Frontal cortex (tissue), 4 donors: ENCODE results near the gene ZFHX3. TPM values are rescaled to one million over a fixed set of nuclear protein-coding genes. Genes with fewer than 3 reads are reported as not detected.

Experiments
- DNase-seq, 2 donors: peaks; one replicate each; pipeline ENCODE4 v3.0.0; 2012; ENCODE audit warnings: low spot score in 2 of 2
- FAIRE-seq: peaks from 2 replicates; lab custom pipeline; 2012; peaks lifted over from hg19 to GRCh38; lab: Jason Lieb, UNC
- total RNA-seq: library from RNA; depleted of rRNA; stranded (reverse); fragments of >200 nt; gene quantifications from one replicate; pipeline ENCODE4 v1.2.3, GENCODE V29; 2014
- donor health status: control.
- donor health status: control.
- donor health status: control.

ZFHX3 gene
- total RNA-seq, 1 donor from 2014 or later, result 4.9 TPM

DNA sequence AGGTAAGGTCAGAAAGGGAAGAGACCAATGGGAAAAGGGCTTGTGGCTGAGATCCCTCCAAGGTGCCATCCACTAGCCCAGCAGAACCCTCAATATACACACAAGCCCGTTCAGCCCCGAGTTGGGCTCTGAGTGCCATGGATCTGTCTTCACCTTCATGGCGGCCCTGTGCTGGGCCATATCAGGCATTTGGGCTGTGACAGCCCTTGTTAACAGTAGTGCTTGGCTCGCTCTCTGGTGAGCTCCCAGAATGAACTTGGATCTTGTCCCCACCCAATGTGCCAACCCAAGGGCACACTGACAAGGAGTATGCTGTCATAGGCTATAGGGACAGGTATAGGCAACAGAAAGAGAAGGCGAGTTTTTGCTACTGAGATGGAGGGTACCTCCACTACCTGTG is 182.7 kb downstream of the ZFHX3 start:
- DNase-seq (no peak), FAIRE-seq (no peak)

DNA sequence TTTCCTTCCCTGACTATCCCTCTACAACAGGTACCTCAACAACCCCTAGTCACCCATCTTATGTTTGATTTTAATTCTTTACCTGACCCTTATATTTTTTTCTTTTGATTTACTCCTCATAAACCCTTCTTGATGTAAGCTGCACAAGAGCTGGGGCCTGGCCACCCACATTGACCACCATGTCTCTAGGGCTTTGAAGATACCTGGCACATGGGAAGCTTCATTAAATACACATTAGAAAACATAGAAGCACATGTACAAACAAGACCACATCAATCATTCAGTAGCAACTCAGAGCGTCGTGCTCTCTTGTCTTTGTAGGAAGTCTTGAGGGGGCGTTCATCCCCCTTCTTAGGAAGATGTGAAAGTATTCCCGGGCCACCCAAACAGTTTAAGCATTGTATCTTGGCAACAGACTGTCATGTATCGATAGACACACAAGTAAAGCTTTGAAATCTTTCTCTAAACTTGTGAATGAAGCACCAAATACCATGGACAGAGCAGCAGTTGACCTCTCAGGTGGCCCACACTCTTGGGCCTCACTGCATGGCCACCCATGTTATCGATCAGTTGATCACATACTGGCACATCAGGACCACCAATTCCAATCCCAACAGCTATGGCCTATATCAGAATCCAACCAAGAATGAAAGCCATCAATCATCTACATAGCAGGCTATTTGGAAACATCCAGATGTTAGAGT is 183.6 kb downstream of the ZFHX3 start:
- DNase-seq (no peak), FAIRE-seq (no peak)

DNA sequence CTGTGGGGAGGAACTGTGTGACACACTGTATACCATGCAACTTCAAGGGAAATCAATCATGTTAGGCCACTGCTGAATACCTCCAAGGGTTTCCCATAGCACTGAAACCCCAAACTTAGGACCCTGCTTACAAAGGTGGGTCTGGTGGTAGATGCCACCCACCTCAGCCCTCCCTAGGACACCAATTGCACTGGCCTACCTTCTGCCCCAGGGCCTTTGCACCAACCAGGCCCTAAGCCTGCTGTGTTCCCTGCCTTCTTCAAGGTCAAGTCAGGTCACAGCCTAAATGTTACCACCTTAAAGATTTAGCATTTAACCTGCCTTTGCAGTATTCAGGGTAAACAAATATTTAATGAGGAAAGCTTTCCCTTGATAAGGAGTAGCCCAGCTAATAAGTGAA is 185.8 kb downstream of the ZFHX3 start:
- DNase-seq, result no peak
- FAIRE-seq, result no peak

DNA sequence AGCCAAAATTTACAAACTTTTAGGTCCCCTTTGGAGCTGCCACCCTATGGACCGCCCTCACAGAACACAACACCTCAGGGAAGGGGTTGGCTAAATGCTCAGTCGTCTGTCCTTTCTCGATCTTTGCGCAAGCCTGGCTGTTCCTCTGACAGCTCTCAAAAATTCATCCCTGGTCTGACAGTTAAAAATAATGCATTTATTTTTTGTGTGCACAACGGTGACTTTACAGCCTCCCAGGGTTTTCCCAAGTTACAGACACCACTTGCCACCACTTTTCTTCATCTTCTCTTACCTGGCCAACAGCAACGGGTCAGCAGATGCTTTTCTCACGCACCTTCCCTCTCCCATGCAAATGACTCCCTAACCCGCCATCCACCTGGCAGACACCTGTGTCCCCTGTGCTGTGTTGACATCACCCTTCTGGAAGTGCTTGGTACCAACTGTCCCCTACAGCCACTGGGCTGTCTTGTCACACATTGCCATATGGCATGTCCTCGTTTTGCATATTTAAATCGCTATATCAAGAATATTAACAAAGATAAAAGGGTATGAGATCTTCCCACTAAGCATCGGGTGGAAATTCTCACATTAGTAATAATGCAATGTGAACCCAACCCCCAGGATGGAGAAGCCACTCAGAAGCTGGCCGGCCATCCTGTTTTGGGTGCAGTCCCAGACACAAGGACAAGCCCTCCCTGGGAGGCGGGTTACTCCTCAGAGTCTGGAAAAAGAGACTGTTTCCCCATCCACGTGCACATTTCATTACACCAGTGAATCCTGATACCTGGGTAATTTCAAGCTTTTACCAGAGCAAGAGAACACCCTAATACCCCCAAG is 187.0 kb downstream of the ZFHX3 start:
- DNase-seq, result no peak
- no peak for FAIRE-seq

GRCh38 chr16:72859581-72859980 is 188.3 kb downstream of the ZFHX3 start:
- FAIRE-seq, result no peak
- no peak for DNase-seq

DNA sequence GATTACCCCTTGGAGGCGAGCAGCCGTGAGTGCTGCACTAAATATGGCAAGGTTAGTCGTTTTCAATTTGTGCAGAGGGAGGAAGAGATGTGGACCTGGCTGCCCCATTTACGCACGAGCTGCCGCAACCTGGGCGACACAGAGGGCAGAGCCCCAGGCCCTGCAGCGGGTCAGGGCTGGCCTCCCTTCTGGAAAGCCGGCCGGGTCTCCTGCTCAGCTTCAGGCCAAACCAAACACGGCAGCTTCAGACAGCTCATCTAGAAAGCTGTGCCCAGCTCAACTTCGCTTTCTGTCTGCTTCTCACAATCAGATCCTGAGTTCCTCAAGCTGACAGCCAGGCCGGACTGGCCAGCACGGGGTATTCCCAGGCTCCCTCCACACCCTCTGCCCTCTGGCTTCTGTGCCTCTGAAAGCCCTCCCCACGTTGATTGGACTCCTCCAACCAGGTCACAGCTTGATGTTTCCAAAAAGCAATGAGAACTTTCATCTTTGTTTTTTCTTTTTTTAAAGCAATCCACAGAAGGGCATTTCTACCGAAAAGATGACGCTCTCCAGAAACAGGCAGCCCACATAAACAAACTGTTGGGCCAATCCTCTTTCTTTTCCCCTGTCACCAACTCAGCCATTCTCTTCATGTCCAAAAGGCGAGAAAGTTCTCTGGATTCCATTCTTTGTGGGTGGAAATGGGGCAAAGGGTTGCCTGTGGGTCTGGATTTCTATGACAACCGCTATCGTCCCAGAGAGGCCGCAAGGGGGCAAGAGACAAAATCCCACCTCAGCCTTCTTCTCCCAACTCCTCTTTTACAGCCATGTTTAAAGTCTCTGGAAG is 189.0 kb downstream of the ZFHX3 start:
- DNase-seq, result no peak
- FAIRE-seq, result no peak

DNA sequence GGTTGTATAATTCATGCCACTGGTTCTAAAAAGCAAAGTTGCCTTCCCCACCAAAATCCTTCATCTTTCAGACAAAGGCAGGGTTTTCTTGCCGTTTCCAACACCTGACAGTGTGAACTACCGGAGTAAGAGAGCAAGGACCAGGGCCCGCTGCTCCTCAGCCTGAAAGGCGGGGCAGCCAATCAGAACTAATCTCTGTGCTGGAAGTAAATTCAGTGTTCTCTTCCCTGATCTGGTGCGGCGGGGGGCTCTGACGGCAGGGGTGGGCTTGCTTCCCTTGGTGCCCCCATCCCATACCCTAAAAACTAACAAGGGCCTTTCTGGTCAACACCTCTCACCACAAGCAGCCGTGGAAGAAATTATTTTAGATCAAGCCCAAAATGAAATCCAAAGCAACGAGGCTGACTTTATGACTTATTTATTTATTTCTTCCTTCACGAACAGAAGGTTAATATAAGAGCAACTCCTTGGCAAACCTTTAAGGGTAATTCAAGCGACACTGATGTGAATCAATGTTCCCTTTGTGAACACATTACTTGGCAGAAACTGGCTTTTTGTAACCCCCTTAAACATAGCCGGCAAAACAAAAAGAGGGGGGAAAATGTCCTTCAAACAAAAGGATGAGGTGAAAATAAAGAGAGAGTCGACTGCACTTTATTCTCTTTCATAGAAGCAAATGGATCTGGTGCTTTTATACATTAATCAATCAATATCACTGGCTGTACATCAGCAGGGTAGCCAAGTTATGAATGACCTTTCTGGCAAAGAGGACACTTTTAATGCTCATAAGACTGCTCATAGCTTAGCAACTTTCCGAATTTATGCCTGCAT is 189.9 kb downstream of the ZFHX3 start:
- no peak for FAIRE-seq
- no peak for DNase-seq

DNA sequence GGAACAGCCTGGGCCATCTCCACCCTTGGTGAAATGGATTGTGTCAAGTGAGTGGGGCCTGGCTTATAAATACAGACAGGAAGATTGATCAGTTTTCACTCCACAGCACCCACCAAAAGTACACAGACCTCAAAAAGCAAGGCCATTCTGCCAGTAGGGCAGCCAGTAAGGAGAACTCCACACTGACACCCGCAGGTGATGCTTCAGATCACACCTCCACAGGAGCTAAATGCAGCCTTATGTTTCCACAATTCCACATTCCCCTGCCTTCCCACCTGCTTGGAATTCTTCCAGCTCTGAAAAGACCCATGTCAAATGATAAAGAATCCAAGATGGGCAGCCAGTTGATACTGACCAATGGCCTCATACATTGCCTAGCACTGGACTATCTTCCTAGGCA is 191.1 kb downstream of the ZFHX3 start:
- DNase-seq (no peak), FAIRE-seq (no peak)

- FAIRE-seq, result no peak
- DNase-seq, result no peak
These were observed 193.5 kb downstream of the ZFHX3 start for GRCh38 chr16:72854267-72854959.

DNA sequence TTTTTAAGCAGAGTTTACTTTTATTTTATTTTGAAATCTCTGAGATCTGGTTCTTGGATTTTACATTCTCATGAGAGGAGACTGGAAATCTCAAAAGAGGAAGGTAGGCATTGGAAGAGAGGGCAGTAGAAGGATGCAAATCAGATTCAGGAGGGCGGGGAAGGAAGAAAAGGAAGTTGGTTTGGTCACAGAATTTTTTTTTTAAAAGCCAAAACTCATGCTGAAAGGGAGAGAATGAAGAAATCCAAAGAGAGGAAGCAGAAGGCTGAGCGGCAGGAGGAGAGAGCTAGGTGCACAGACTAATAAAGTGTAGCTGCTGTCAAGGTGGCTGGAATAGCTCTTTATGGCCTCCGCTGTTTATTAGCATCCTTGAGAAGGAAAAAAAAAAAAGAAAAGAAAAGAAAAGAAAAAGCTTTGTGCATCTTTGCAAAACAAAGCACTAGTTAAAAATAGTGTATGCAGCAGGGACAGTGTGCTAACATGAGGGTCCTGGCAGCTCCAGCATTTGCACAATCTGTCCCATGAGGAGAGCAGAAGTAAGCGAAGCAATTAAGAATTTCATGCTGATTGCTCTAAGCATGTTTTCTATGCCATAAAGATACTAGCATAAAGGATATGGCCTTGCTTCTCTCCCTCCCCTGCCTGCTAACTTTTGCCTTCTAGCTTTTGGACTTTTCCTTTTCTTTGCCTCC is 194.2 kb downstream of the ZFHX3 start:
- no peak for FAIRE-seq

DNA sequence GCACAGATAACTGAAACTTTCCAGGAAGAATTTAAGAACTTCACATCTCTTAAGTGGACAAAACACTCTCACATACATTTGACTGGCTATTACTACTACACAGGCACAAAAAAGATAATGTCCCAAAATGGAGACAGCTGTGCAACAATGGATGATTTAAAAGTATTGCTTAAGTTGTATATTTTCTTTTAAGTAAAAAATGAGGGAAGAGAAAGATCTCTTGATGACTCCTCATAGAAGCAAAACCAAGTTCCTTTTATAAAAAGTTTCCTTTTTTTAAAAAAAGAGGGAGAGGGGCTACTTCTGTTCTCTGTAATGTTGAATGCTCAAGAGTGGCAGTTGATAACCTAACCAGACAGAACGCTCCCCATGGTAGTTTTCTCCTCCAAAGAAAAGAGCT is 195.5 kb downstream of the ZFHX3 start:
- DNase-seq, result no peak
- FAIRE-seq, result no peak

More for the DNA sequence above, 194.2 kb downstream of the ZFHX3 start:
- DNase-seq, result no peak

DNA sequence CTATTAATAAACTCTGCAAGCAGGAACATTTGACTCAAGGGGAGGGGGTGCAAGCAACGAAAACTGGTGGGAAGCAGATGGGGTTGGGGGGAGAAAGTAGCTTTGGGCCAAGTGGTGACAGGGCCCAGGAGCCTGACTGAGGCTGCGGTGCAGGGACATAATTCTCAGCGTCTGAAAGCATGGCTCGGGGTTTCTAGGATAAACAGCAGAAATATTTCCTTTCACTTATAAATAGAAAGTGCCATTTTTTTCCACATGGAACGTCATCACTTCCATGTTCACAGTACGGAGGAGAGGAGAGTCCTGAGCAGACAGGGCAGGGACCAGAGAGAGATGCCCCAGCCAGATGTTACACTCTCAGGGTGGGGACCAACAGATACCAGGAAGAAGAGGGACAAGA is 197.1 kb downstream of the ZFHX3 start:
- no peak for FAIRE-seq
- DNase-seq, result no peak

- no peak for FAIRE-seq
- no peak for DNase-seq
These were observed 197.9 kb downstream of the ZFHX3 start for GRCh38 chr16:72850021-72850420.

DNA sequence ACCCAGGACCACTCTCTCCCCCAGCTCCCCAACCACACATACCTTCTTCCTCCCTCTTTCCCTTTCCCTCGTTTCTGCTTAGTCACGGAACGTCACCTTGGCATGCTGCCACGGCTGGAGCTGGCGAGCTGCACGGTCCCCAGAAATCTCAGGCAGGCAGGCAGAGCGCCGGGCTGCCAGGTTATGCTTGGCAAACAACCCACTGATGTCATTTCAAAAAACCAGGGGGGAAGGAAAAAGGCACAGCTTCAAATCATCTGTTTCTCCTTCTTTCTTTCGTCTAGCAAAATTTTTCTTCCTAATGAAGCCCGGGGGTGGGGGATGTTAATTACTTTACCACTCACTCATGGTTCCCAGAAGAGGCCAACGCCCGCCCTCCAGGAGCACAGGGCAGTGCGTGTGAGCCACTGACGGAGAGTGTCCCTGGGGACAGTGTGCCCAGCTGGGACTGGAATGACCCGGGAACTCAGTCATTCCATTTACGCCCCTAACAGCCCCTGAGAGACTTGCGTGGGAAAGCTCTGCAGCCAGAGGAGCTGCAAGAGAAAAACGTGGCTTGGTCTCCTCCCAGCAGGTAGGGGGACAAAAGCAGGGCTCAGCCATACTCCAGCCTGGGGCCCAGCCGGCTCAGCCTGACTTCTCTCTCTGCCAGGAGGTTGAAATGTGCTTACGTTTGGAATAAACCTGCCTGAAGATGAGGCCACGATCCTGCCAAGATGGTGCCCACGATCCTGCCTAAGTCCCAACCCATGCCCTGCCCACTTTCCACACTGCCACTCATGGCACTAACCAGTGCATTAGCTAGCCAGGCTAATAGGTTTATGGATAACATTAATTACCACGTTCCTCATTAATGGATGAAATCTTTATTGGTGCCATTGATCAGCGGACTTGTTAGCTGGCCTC is 198.9 kb downstream of the ZFHX3 start:
- FAIRE-seq (no peak), DNase-seq (peak; percentile 35 to 54)

DNA sequence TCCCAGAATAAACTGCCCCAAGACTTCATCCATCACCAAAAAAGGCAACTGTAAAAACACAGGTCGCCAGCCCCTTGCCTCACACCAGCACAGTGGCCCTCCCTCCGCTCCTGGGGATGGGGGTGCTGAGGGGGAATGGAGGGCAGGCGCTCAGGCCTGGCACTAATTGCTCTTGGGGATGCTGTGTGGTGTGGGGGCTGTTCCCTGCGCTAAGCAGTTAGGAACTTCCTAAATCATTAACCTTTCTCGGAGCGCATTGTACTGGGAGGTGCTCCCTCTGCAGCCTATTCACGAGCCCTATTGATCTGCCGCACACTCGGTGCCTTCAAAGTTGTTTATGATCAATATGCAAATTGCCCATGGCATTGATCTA is 199.9 kb downstream of the ZFHX3 start:
- DNase-seq, result no peak

GRCh38 chr16:72847187-72848027 is 200.5 kb downstream of the ZFHX3 start:
- FAIRE-seq, result no peak
- peak in 1 of 2 donors; percentile 27 for DNase-seq

More for the DNA sequence above, 199.9 kb downstream of the ZFHX3 start:
- FAIRE-seq, result no peak

GRCh38 chr16:72846594-72846993 is 201.3 kb downstream of the ZFHX3 start:
- DNase-seq (no peak), FAIRE-seq (no peak)
